Measurements from ENCODE around the gene CDH26. TPM values are rescaled to one million over a fixed set of nuclear protein-coding genes. Genes with fewer than 3 reads are reported as not detected.

CDH26 gene
- total RNA-seq, 2 donors from 2014 or later: 0.26 to 0.33 TPM

GRCh38 chr20:59932616-59933295 lies 25.5 kb upstream of the CDH26 start:
- H3K27me3 ChIP-seq: no peaks in the 10 kb centered on the region
- H3K4me3 ChIP-seq: no peak overlapping the region
- TF ChIP-seq POLR2A (IDR thresholded peaks at IDR 0.05): no peak
- no peak for TF ChIP-seq CTCF (IDR thresholded peaks at IDR 0.05)
- H3K9me3 ChIP-seq: no peaks in the 10 kb centered on the region
- intact Hi-C loops (cut with DNase I): no loop called here
- WGBS, 2 donors: 87 to 92% methylated on average over 71 to 72 of the region's 72 CpGs
- no peaks in the 10 kb centered on the region for H3K36me3 ChIP-seq (replicated peaks in 1 of 2; ENCODE audit: insufficient read depth in 1 of 2, low read depth in 2 of 2)
- H3K4me1 ChIP-seq: peaks cover 33% of the 10 kb centered on the region
- ATAC-seq (no peak), DNase-seq (no peak)
- H3K27ac ChIP-seq: peak overlapping the region in 2 of 4 donors; percentile 60 to 85

DNA sequence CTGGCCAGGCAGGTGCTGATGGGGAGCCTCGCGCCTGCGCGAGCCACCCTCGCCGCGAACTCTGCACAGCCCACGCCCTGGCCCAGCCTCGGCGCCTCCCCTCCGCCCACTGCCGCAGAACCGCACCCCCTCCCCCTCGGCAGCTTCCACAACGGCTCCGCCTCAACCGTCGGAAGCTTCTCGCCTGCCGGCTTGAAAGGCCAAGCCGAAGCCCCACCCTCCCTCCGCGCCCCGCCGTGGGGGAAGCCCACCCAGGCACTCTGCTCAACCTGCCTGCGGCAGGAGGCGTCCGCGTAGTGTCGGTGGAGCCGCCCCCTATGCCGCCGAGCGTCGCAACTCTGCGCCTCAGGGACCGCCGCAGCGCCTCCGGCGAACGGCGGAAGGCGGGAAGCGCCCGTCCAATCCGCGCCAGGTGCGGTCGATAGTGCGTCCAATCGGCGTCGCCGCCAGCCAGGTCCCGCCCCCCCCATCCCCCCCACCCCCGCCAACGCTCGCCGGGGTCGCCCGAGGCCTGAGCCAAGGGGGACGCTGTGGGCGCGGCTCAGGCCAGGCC lies 24.9 kb upstream of the CDH26 start, which contains the start of gene SYCP2:
TSS of gene SYCP2 (minus strand) at position 342 of the 553 bp plus-strand sequence. CDS start 11,224 bp downstream, outside the sequence.
- Histone ChIP-seq H3K4me3 (peak within 1 kb of the TSS; percentile 57 to 63), H3K27me3 (no peaks in the 10 kb centered on the region), H3K27ac (peak within 1 kb of the TSS; percentile 47 to 85 (median 74)), H3K36me3 (replicated peaks in 1 of 2; ENCODE audit: insufficient read depth in 1 of 2, low read depth in 2 of 2) (no peaks in the 10 kb centered on the region), H3K4me1 (peaks cover 36% of the 10 kb centered on the region), H3K9me3 (no peaks in the 10 kb centered on the region)
- DNase-seq: peak; percentile 61 to 81 (median 72)
- ATAC-seq: peak; percentile 84
- WGBS, 2 donors: 37 to 79% methylated on average over 11 to 38 of the region's 65 CpGs
- TF ChIP-seq POLR2A (IDR thresholded peaks at IDR 0.05) (no peak), CTCF (IDR thresholded peaks at IDR 0.05) (no peak)
- intact Hi-C loops (cut with DNase I): no loop called here

- H3K4me1 ChIP-seq: peaks cover 42% of the 10 kb centered on the region
- H3K36me3 ChIP-seq (replicated peaks in 1 of 2; ENCODE audit: insufficient read depth in 1 of 2, low read depth in 2 of 2): no peaks in the 10 kb centered on the region
- H3K27ac ChIP-seq: peak overlapping the region; percentile 47 to 85 (median 74)
- no peaks in the 10 kb centered on the region for H3K9me3 ChIP-seq
- H3K27me3 ChIP-seq: no peaks in the 10 kb centered on the region
- TF ChIP-seq POLR2A (IDR thresholded peaks at IDR 0.05): peak in 1 of 3 donors; percentile 37
- TF ChIP-seq CTCF (IDR thresholded peaks at IDR 0.05): peak; percentile 80 to 99 (median 91)
- intact Hi-C loops (cut with DNase I): no loop called here
- ATAC-seq: peak; percentile 92
- peak overlapping the region; percentile 57 to 63 for H3K4me3 ChIP-seq
- peak; percentile 77 to 88 (median 83) for DNase-seq
- 3 to 6% methylated on average over 36 to 59 of the region's 59 CpGs for WGBS, 2 donors
These were observed 24.2 kb upstream of the CDH26 start for GRCh38 chr20:59933849-59934585.

GRCh38 chr20:59935457-59936185 lies 22.6 kb upstream of the CDH26 start:
- 86 to 87% methylated on average over 8 of the region's 8 CpGs for WGBS, 2 donors
- no peaks in the 10 kb centered on the region for H3K9me3 ChIP-seq
- H3K27ac ChIP-seq: no peak overlapping the region

More at GRCh38 chr20:59935457-59936185, 22.6 kb upstream of the CDH26 start:
- peaks cover 46% of the 10 kb centered on the region for H3K4me1 ChIP-seq
- intact Hi-C loops (cut with DNase I): no loop called here
- ATAC-seq (no peak), DNase-seq (no peak)
- H3K27me3 ChIP-seq: no peaks in the 10 kb centered on the region
- TF ChIP-seq POLR2A (IDR thresholded peaks at IDR 0.05) (no peak), CTCF (IDR thresholded peaks at IDR 0.05) (no peak)
- H3K36me3 ChIP-seq (replicated peaks in 1 of 2; ENCODE audit: insufficient read depth in 1 of 2, low read depth in 2 of 2): no peaks in the 10 kb centered on the region
- no peak overlapping the region for H3K4me3 ChIP-seq

All from body of pancreas (tissue), 4 donors.